Panc1 (cell line): ENCODE results near the gene STRA6. TPM values are rescaled to one million over a fixed set of nuclear protein-coding genes. Genes with fewer than 3 reads are reported as not detected.

Experiments
- ATAC-seq: fragments of 200-7000 bp; cut with Tn5 transposase; 2 replicates; pipeline ENCODE4 v1.9.1; 2020; ENCODE audit warnings: mild to moderate bottlenecking, moderate library complexity
- BruUV-seq: library from RNA; stranded (reverse); fragments of 400-500 nt; replicated peaks from 2 replicates; lab custom pipeline; 2021; lab: Mats Ljungman, UMichigan
- CTCF ChIA-PET: fragments of 300-600 bp; sonication (Branson Sonifier 250); formaldehyde crosslinking; loops from one replicate; lab custom pipeline; 2022; ENCODE audit warnings: antibody characterized with exemption; lab: Charles Lee
- POLR2A ChIA-PET: fragments of 300-600 bp; sonication (Branson Sonifier 250); formaldehyde crosslinking; loops from one replicate; lab custom pipeline; 2022; ENCODE audit warnings: antibody characterized with exemption; lab: Charles Lee
- DNase-seq: peaks from one replicate; pipeline ENCODE4 v3.0.0-alpha.2; 2010; ENCODE audit warnings: low read depth, low spot score
- H3K27ac ChIP-seq: 2 replicates; pipeline ENCODE4 v1.5.1; 2011; ENCODE audit warnings: mild to moderate bottlenecking, low read length, inconsistent platforms
- H3K27me3 ChIP-seq: fragments of 200-500 bp; sonication (Bioruptor generic); 2 replicates; pipeline ENCODE4 v1.6.0; 2014; ENCODE audit warnings: low read length, inconsistent platforms; ENCODE audit not compliant: control insufficient read depth, insufficient read depth
- H3K36me3 ChIP-seq: fragments of 200-500 bp; sonication (Bioruptor generic); 2 replicates; pipeline ENCODE4 v1.5.1; 2014; ENCODE audit warnings: inconsistent platforms, mild to moderate bottlenecking, low read length, moderate library complexity; ENCODE audit not compliant: control insufficient read depth, insufficient read depth
- H3K4me1 ChIP-seq: 2 replicates; pipeline ENCODE4 v1.5.1; 2011; ENCODE audit warnings: inconsistent platforms, mild to moderate bottlenecking, low read length, moderate library complexity; ENCODE audit not compliant: control insufficient read depth, insufficient read depth
- H3K4me3 ChIP-seq, 2 experiments: 2 replicates each; pipeline ENCODE4 v1.5.1; 2011 to 2012; ENCODE audit warnings: low read depth in 2 of 2, low read length in 2 of 2, mild to moderate bottlenecking in 2 of 2, inconsistent platforms in 1 of 2, moderate library complexity in 1 of 2
- H3K9me3 ChIP-seq: fragments of 200-500 bp; sonication (Bioruptor generic); 2 replicates; pipeline ENCODE4 v1.5.1; 2014; ENCODE audit warnings: low read depth, mild to moderate bottlenecking, inconsistent platforms, low read length, moderate library complexity; ENCODE audit not compliant: control insufficient read depth, insufficient read depth
- POLR2AphosphoS5 ChIP-seq: IDR thresholded peaks from 2 replicates; pipeline ENCODE4 v1.6.1; 2012; ENCODE audit warnings: mild to moderate bottlenecking, low read depth, low read length, moderate library complexity
- SIN3A ChIP-seq: IDR thresholded peaks from 2 replicates; pipeline ENCODE4 v1.6.1; 2012; ENCODE audit warnings: low read depth, mild to moderate bottlenecking, low read length, moderate library complexity, borderline replicate concordance; ENCODE audit not compliant: insufficient read depth
- TCF7L2 ChIP-seq: IDR thresholded peaks from 2 replicates; pipeline ENCODE4 v1.6.1; 2011; ENCODE audit warnings: mild to moderate bottlenecking, low read depth, low read length, inconsistent platforms
- in situ Hi-C: cut with HindIII; loops from 2 replicates; pipeline ENCODE4 v1.10.0; 2016; ENCODE audit warnings: low sequenced_read_pairs, low pct_unique_long_range_greater_than_20kb
- intact Hi-C: fragments of 100-400 bp; cut with micrococcal nuclease; formaldehyde crosslinking; loops from one replicate; pipeline ENCODE4 v1.10.0; 2022; ENCODE audit not compliant: unreplicated experiment
- total RNA-seq: library from RNA; stranded (reverse); gene quantifications from one replicate; pipeline ENCODE4 v1.2.1, GENCODE V29; 2021; ENCODE audit not compliant: unreplicated experiment
- TF ChIP-seq, protein P1 (sequence below): fragments of 450-650 bp; IDR thresholded peaks from 2 replicates; pipeline ENCODE4 v1.5.1; 2017; ENCODE audit warnings: mild to moderate bottlenecking
- TF ChIP-seq, protein P2 (sequence below), 2 experiments: IDR thresholded peaks; 2 replicates each; pipeline ENCODE4 v1.6.1; 2011 to 2012; ENCODE audit warnings: low read depth in 2 of 2, control low read depth in 1 of 2, low read length in 1 of 2, mild to moderate bottlenecking in 1 of 2, moderate library complexity in 1 of 2; ENCODE audit not compliant: insufficient read depth in 1 of 2

Gene STRA6
- total RNA-seq, 1 experiment from 2014 or later, result 1.1 TPM

DNA sequence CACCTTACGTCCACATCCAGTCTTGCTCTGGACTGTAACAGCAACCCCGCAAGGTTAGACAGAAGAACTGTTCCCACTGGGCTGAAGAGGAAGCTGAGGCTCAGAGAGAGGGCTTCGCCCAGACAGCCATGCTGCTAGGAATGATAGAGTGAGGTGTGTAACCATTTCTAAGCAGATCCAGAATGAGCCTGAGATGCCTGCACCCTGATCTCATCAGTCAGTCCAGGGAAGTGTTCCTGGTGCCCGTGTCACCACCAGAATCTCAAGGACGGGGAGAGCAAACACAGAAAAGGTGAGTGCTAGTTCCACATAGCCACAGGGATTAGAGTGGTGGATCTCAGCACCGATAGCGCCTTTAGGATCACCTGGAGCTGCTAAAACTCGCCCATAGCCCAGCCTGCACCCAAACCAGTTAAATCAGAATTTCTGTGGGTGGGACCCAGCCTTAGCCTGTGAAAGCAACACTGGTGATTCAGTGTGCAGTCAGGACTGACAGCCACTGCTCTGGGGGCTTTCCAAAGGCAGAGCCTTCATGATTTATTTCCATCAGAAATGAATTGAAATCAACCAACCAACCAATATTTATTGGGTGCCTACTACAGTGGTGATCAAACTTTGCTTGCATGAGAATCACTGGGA lies 16.8 kb downstream of the STRA6 start:
- Histone ChIP-seq H3K27ac (no peak overlapping the region), H3K27me3 (no peaks in the 10 kb centered on the region), H3K9me3 (no peaks in the 10 kb centered on the region), H3K36me3 (no peaks in the 10 kb centered on the region), H3K4me1 (no peaks in the 10 kb centered on the region), H3K4me3 (no peak overlapping the region)
- no TSS peak for BruUV-seq
- TF ChIP-seq, protein P1, sequence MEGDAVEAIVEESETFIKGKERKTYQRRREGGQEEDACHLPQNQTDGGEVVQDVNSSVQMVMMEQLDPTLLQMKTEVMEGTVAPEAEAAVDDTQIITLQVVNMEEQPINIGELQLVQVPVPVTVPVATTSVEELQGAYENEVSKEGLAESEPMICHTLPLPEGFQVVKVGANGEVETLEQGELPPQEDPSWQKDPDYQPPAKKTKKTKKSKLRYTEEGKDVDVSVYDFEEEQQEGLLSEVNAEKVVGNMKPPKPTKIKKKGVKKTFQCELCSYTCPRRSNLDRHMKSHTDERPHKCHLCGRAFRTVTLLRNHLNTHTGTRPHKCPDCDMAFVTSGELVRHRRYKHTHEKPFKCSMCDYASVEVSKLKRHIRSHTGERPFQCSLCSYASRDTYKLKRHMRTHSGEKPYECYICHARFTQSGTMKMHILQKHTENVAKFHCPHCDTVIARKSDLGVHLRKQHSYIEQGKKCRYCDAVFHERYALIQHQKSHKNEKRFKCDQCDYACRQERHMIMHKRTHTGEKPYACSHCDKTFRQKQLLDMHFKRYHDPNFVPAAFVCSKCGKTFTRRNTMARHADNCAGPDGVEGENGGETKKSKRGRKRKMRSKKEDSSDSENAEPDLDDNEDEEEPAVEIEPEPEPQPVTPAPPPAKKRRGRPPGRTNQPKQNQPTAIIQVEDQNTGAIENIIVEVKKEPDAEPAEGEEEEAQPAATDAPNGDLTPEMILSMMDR, result no peak
- TF ChIP-seq SIN3A (no peak), TCF7L2 (no peak), POLR2AphosphoS5 (no peak)
- TF ChIP-seq, protein P2, sequence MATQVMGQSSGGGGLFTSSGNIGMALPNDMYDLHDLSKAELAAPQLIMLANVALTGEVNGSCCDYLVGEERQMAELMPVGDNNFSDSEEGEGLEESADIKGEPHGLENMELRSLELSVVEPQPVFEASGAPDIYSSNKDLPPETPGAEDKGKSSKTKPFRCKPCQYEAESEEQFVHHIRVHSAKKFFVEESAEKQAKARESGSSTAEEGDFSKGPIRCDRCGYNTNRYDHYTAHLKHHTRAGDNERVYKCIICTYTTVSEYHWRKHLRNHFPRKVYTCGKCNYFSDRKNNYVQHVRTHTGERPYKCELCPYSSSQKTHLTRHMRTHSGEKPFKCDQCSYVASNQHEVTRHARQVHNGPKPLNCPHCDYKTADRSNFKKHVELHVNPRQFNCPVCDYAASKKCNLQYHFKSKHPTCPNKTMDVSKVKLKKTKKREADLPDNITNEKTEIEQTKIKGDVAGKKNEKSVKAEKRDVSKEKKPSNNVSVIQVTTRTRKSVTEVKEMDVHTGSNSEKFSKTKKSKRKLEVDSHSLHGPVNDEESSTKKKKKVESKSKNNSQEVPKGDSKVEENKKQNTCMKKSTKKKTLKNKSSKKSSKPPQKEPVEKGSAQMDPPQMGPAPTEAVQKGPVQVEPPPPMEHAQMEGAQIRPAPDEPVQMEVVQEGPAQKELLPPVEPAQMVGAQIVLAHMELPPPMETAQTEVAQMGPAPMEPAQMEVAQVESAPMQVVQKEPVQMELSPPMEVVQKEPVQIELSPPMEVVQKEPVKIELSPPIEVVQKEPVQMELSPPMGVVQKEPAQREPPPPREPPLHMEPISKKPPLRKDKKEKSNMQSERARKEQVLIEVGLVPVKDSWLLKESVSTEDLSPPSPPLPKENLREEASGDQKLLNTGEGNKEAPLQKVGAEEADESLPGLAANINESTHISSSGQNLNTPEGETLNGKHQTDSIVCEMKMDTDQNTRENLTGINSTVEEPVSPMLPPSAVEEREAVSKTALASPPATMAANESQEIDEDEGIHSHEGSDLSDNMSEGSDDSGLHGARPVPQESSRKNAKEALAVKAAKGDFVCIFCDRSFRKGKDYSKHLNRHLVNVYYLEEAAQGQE (IDR thresholded peaks at IDR 0.05; ENCODE audit: insufficient read depth in 1 of 2, low read depth in 2 of 2, low read length in 1 of 2), result no peak
- ChIA-PET POLR2A (no interaction called here), CTCF (interaction anchor here (0.6 kb wide), 1 partner anchor 17 kb away, joined by 3 read pairs; the partner anchor contains the start of gene STRA6)
- ATAC-seq (no peak), DNase-seq (no peak)
- intact Hi-C loops, result no loop called here
- in situ Hi-C loops, result no loop called here

DNA sequence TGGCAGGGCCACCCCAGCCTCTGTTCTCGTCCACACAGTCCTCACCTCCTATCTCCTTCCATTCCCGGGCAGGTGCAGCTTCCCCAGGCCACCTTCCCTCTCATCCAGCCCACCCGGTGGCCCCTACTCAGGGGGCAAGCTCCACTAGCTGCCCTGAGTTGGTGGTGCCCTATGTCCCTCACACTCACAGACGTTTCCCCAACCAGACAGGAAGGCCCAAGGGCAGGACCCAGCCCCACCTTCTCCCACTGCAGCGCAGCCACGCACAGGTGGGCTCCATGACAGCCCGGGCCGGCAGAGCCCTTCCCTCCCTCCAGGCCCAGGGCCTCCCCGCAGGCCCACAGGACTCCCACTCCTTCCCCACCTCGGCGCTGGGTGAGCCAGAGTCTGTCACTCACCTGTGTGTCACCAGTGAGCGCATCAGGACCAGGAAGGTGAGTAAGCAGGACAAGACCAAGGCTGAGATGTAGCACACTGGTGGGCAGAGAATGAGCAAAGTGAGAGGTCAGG lies 17.9 kb downstream of the STRA6 start:
- CTCF ChIA-PET, result no interaction called here
- Histone ChIP-seq H3K27ac (no peak overlapping the region), H3K4me3 (no peak overlapping the region), H3K4me1 (peaks cover 7% of the 10 kb centered on the region), H3K9me3 (no peaks in the 10 kb centered on the region), H3K36me3 (no peaks in the 10 kb centered on the region), H3K27me3 (no peaks in the 10 kb centered on the region)
- no peak for ATAC-seq
- POLR2A ChIA-PET, result no interaction called here
- TF ChIP-seq TCF7L2 (no peak), SIN3A (no peak), POLR2AphosphoS5 (no peak)
- TF ChIP-seq, protein P1, result no peak
- TF ChIP-seq, protein P2 (IDR thresholded peaks at IDR 0.05; ENCODE audit: insufficient read depth in 1 of 2, low read depth in 2 of 2, low read length in 1 of 2), result no peak
- intact Hi-C loops (no loop called here), in situ Hi-C loops (no loop called here)
- no TSS peak for BruUV-seq
- no peak for DNase-seq
